Measurements from ENCODE around the gene VDR.

- peak; percentile 27; the same call in 1 of the 2 replicates for TF ChIP-seq CTCF (IDR thresholded peaks at IDR 0.05; ENCODE audit: low read length)
- no peak for TF ChIP-seq EZH2 (optimal IDR thresholded peaks at IDR 0.05; ENCODE audit: low read depth, low read length)
- no peak for TF ChIP-seq EZH2phosphoT487 (IDR thresholded peaks at IDR 0.05; ENCODE audit: low read length)
Observed at GRCh38 chr12:47812797-47813510, 91.8 kb downstream of the VDR start.
